Measurements from ENCODE around the gene B3GLCT. TPM values are rescaled to one million over a fixed set of nuclear protein-coding genes. Genes with fewer than 3 reads are reported as not detected.
A peak's percentile ranks its signal among the peaks of the same experiment; 100 is the strongest.

B3GLCT gene
- total RNA-seq, 1 donor from 2014 or later, result 12.7 TPM

DNA sequence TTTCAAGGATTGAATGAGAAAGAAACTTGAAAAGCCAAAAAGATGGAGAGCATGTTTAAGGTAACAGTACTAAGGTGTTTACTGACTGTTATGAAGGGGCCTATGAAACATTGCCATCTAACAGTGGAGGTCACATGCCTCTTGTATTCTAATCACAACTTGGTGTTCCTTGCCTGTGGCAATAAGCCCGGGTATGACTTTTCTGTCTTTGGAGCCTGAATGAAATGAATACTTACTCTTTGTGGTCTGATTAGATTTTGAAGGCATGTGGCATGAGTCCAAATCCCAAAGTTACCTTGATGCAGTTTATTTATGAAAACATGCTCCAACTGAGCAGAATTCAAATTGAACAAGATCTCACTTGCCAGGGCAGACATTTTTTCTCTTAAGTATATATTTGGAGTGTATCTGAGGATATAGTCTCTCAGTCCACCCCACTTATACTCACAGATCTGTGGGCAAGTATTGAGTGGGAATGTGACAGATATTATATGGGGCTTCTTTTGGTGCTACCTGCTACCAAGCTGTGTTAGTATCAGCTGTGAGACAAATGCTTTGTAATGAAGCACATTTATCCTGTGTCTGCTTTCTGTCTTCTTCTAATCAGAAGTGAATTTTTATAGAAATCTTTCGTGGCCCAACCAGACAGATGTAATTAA, 67.5 kb downstream of the B3GLCT start:
- Mint-ChIP-seq H3K36me3 (ENCODE audit: low read depth) (peaks cover 5% of the 10 kb centered on the region), H3K4me3 (ENCODE audit: unreplicated experiment) (no peak overlapping the region), H3K4me1 (ENCODE audit: low read depth) (peaks cover 5% of the 10 kb centered on the region), H3K27me3 (ENCODE audit: low read depth) (no peaks in the 10 kb centered on the region), H3K27ac (ENCODE audit: unreplicated experiment) (no peak overlapping the region), H3K9me3 (ENCODE audit: low read depth) (peaks cover 5% of the 10 kb centered on the region)
- TF ChIP-seq, protein P1, sequence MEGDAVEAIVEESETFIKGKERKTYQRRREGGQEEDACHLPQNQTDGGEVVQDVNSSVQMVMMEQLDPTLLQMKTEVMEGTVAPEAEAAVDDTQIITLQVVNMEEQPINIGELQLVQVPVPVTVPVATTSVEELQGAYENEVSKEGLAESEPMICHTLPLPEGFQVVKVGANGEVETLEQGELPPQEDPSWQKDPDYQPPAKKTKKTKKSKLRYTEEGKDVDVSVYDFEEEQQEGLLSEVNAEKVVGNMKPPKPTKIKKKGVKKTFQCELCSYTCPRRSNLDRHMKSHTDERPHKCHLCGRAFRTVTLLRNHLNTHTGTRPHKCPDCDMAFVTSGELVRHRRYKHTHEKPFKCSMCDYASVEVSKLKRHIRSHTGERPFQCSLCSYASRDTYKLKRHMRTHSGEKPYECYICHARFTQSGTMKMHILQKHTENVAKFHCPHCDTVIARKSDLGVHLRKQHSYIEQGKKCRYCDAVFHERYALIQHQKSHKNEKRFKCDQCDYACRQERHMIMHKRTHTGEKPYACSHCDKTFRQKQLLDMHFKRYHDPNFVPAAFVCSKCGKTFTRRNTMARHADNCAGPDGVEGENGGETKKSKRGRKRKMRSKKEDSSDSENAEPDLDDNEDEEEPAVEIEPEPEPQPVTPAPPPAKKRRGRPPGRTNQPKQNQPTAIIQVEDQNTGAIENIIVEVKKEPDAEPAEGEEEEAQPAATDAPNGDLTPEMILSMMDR (IDR thresholded peaks at IDR 0.05), result no peak
- DNase-seq (ENCODE audit: low spot score), result no peak

DNA sequence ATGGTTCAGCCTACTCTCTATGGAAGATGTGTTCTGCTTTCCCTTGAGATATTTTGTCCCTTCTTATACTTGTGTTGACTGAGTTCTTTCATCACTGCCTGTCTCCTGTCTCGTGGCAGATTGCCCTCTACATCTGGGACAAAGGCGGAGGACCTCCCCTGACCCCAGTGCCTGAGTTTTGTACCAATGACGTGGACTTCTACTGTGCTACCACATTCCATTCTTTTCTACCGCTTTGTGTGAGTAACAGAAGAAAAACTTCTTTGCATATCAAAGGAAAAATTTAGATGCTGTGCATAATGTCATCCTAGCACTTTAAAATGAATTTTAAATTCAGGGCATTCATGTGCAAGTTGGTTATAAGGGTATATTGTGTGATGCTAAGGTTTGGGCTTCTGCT, 74.6 kb downstream of the B3GLCT start:
- H3K4me1 Mint-ChIP-seq (ENCODE audit: low read depth), result peaks cover 53% of the 10 kb centered on the region
- no peaks in the 10 kb centered on the region for H3K27me3 Mint-ChIP-seq (ENCODE audit: low read depth)
- peak overlapping the region; percentile 73 for H3K27ac Mint-ChIP-seq (ENCODE audit: unreplicated experiment)
- peaks cover 11% of the 10 kb centered on the region for H3K9me3 Mint-ChIP-seq (ENCODE audit: low read depth)
- H3K4me3 Mint-ChIP-seq (ENCODE audit: unreplicated experiment), result no peak overlapping the region
- peaks cover 2% of the 10 kb centered on the region for H3K36me3 Mint-ChIP-seq (ENCODE audit: low read depth)
- DNase-seq (ENCODE audit: low spot score), result no peak
- TF ChIP-seq, protein P1 (IDR thresholded peaks at IDR 0.05), result no peak

DNA sequence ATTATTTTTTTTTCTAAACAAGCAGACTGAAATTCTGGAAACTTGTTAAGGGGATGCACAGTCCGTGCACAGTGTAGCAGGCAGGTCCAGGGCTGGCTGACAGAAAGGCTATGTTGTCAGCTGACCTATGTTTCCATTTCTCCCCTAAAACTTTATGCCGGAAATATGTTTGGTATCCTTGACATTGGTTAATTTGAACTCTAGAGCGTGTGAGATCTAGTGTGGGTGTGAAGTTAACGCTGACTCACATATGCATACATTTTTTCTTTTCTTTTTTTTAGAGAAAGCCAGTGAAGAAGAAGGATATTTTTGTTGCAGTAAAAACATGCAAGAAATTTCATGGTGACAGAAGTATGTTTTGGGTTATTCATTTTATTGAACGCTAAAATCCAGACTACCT, 76.6 kb downstream of the B3GLCT start:
- peak overlapping the region; percentile 86 for H3K27ac Mint-ChIP-seq (ENCODE audit: unreplicated experiment)
- TF ChIP-seq, protein P1 (IDR thresholded peaks at IDR 0.05), result no peak
- H3K4me3 Mint-ChIP-seq (ENCODE audit: unreplicated experiment), result peak overlapping the region; percentile 23
- DNase-seq (ENCODE audit: low spot score), result no peak
- peaks cover 65% of the 10 kb centered on the region for H3K4me1 Mint-ChIP-seq (ENCODE audit: low read depth)
- peaks cover 9% of the 10 kb centered on the region for H3K9me3 Mint-ChIP-seq (ENCODE audit: low read depth)
- H3K36me3 Mint-ChIP-seq (ENCODE audit: low read depth), result peaks cover 2% of the 10 kb centered on the region
- no peaks in the 10 kb centered on the region for H3K27me3 Mint-ChIP-seq (ENCODE audit: low read depth)

DNA sequence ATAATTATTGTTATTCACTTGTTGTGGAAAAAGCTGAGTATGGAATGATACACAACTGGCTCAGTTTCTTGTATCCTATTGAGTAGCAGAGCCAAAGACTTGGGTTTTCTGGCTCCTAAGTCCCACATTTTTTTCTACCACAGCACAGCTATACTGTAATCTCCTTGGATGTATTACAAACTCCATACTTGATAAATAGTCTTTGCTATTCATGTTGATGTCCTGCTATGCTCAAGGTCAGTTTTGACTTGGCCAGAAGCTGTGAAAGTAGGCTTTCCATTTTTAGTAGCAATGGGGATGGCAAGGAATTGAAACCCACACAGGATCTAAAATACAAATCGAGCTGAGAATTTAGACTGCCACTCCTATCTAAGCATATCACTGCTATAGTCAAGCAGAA, 79.1 kb downstream of the B3GLCT start:
- TF ChIP-seq, protein P1 (IDR thresholded peaks at IDR 0.05), result no peak
- peaks cover 2% of the 10 kb centered on the region for H3K36me3 Mint-ChIP-seq (ENCODE audit: low read depth)
- no peaks in the 10 kb centered on the region for H3K27me3 Mint-ChIP-seq (ENCODE audit: low read depth)
- H3K4me3 Mint-ChIP-seq (ENCODE audit: unreplicated experiment), result no peak overlapping the region
- peaks cover 9% of the 10 kb centered on the region for H3K9me3 Mint-ChIP-seq (ENCODE audit: low read depth)
- H3K27ac Mint-ChIP-seq (ENCODE audit: unreplicated experiment), result no peak overlapping the region
- no peak for DNase-seq (ENCODE audit: low spot score)
- H3K4me1 Mint-ChIP-seq (ENCODE audit: low read depth), result peaks cover 63% of the 10 kb centered on the region

DNA sequence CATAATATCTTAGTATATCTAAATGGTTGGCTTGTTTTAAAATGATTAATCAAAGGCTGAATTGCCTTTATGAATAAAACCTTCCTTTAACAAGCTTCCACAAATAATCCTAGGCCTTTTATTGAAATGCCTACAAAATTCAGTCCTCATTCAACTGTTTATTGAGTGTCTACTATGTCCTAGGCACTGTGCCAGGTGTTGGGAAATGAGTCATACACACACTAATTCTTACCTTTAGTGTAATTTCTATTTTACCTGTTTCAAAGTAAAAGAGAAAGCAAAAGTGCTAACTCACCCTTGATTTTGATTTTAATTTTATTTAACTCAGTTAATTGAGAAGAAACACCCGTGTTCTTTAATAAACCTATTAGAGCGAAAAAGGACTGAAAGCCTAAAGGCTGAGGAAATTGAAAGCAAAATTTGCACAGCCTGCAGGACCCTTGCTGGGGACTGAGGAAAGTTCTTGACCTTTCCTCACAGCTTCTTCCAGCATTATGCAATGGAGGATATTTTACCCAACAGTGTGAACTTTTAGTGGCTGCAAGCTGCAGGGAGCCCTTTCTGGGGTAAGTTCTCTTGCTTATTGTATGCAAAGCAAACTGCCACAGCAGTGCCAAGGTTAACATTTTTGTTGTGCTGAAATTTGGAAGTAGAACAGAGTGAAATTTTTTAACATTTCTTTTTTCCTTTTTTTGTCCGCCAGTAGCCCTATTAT, 83.1 kb downstream of the B3GLCT start:
- DNase-seq (ENCODE audit: low spot score), result no peak
- Mint-ChIP-seq H3K4me3 (ENCODE audit: unreplicated experiment) (no peak overlapping the region), H3K9me3 (ENCODE audit: low read depth) (peaks cover 9% of the 10 kb centered on the region), H3K27me3 (ENCODE audit: low read depth) (no peaks in the 10 kb centered on the region), H3K27ac (ENCODE audit: unreplicated experiment) (no peak overlapping the region), H3K4me1 (ENCODE audit: low read depth) (peaks cover 35% of the 10 kb centered on the region), H3K36me3 (ENCODE audit: low read depth) (peaks cover 7% of the 10 kb centered on the region)
- TF ChIP-seq, protein P1 (IDR thresholded peaks at IDR 0.05), result no peak

All from chondrocyte (in vitro differentiated cells).